OCI-LY7 (cell line): ENCODE data around the gene SLC4A4.

Experiments
- CTCF ChIP-seq: fragments of 200-600 bp; sonication (generic); conservative IDR thresholded peaks from 2 replicates; pipeline ENCODE4 v1.5.1; 2014; ENCODE audit warnings: mild to moderate bottlenecking, antibody characterized with exemption, low read length, moderate library complexity, mixed read lengths
- EZH2phosphoT487 ChIP-seq: fragments of 200-600 bp; sonication (generic); IDR thresholded peaks from 2 replicates; pipeline ENCODE4 v1.6.1; 2018; ENCODE audit warnings: low read depth, borderline replicate concordance, mild to moderate bottlenecking, mixed run types, antibody characterized with exemption, low read length, moderate library complexity, mixed read lengths

- no peak for TF ChIP-seq CTCF
- no peak for TF ChIP-seq EZH2phosphoT487
Observed at GRCh38 chr4:71303850-71304249, 35.0 kb upstream of the SLC4A4 start.
